ENCODE measurements around the gene XKR8.

GRCh38 chr1:27955076-27955475, 4.7 kb upstream of the XKR8 start:
- TF ChIP-seq CTCF (IDR thresholded peaks at IDR 0.05) = no peak
- TF ChIP-seq POLR2A (IDR thresholded peaks at IDR 0.05; ENCODE audit: low read depth) = no peak
- no peak for TF ChIP-seq POLR2AphosphoS5 (IDR thresholded peaks at IDR 0.05)
- TF ChIP-seq EP300 (IDR thresholded peaks at IDR 0.05) = no peak
